ENCODE results near the gene RBBP5.

- TF ChIP-seq CTCF (IDR thresholded peaks at IDR 0.05) (no peak), POLR2A (IDR thresholded peaks at IDR 0.05) (no peak)
Measured at GRCh38 chr1:205168291-205168690, 46.5 kb upstream of the RBBP5 start.
